ENCODE measurements around the gene FKBP1A. TPM values are rescaled to one million over a fixed set of nuclear protein-coding genes. Genes with fewer than 3 reads are reported as not detected.
A peak's percentile ranks its signal among the peaks of the same experiment; 100 is the strongest.

FKBP1A gene
- total RNA-seq, 1 donor from 2014 or later, result 242 TPM

GRCh38 chr20:1390581-1391403, 2.1 kb downstream of the FKBP1A start:
- DNase-seq (ENCODE audit: low spot score), result no peak
- intact Hi-C loops (cut with DNase I), result loop anchor here (5.0 kb wide), 1 partner anchor 63 kb away; the partner anchor contains the start of gene SDCBP2
- no peak for ATAC-seq

- intact Hi-C loops (cut with DNase I), result loop anchor here (5.0 kb wide), 1 partner anchor 63 kb away; the partner anchor contains the start of gene SDCBP2
- no peak for DNase-seq (ENCODE audit: low spot score)
- no peak for ATAC-seq
Observed at GRCh38 chr20:1389703-1390580, 2.9 kb downstream of the FKBP1A start.

- intact Hi-C loops (cut with DNase I), result no loop called here
- DNase-seq (ENCODE audit: low spot score) (no peak), ATAC-seq (no peak)
Observed at GRCh38 chr20:1388741-1389483, 3.9 kb downstream of the FKBP1A start.

- ATAC-seq (no peak), DNase-seq (ENCODE audit: low spot score) (no peak)
- intact Hi-C loops (cut with DNase I), result no loop called here
Observed at GRCh38 chr20:1388253-1388652, 4.6 kb downstream of the FKBP1A start.

- ATAC-seq, result no peak
- intact Hi-C loops (cut with DNase I), result no loop called here
Observed at GRCh38 chr20:1386323-1386722, 6.5 kb downstream of the FKBP1A start.

GRCh38 chr20:1383623-1384404, 9.0 kb downstream of the FKBP1A start:
- intact Hi-C loops (cut with DNase I), result no loop called here

More at GRCh38 chr20:1386323-1386722, 6.5 kb downstream of the FKBP1A start:
- DNase-seq (ENCODE audit: low spot score), result no peak

GRCh38 chr20:1382670-1383069, 10.2 kb downstream of the FKBP1A start:
- DNase-seq (ENCODE audit: low spot score) (no peak), ATAC-seq (no peak)
- intact Hi-C loops (cut with DNase I), result no loop called here

More at GRCh38 chr20:1383623-1384404, 9.0 kb downstream of the FKBP1A start:
- no peak for DNase-seq (ENCODE audit: low spot score)
- ATAC-seq, result no peak

- intact Hi-C loops (cut with DNase I), result no loop called here
- no peak for DNase-seq (ENCODE audit: low spot score)
Observed at GRCh38 chr20:1381753-1382591, 10.9 kb downstream of the FKBP1A start.

GRCh38 chr20:1378735-1379125, 14.1 kb downstream of the FKBP1A start:
- no peak for DNase-seq (ENCODE audit: low spot score)
- ATAC-seq, result no peak
- intact Hi-C loops (cut with DNase I), result no loop called here

More at GRCh38 chr20:1381753-1382591, 10.9 kb downstream of the FKBP1A start:
- ATAC-seq, result peak; percentile 10

- DNase-seq (ENCODE audit: low spot score) (no peak), ATAC-seq (no peak)
- intact Hi-C loops (cut with DNase I), result no loop called here
Observed at GRCh38 chr20:1377984-1378734, 14.7 kb downstream of the FKBP1A start.

- no peak for DNase-seq (ENCODE audit: low spot score)
- ATAC-seq, result no peak
- intact Hi-C loops (cut with DNase I), result no loop called here
Observed at GRCh38 chr20:1377341-1377871, 15.4 kb downstream of the FKBP1A start.

- intact Hi-C loops (cut with DNase I), result no loop called here
- DNase-seq (ENCODE audit: low spot score) (no peak), ATAC-seq (peak; percentile 57)
Observed at GRCh38 chr20:1376408-1377270, 16.2 kb downstream of the FKBP1A start.

- ATAC-seq (no peak), DNase-seq (ENCODE audit: low spot score) (no peak)
- intact Hi-C loops (cut with DNase I), result no loop called here
Observed at GRCh38 chr20:1376007-1376406, 16.8 kb downstream of the FKBP1A start.

- no peak for DNase-seq (ENCODE audit: low spot score)
- intact Hi-C loops (cut with DNase I), result no loop called here
- ATAC-seq, result peak; percentile 19
Observed at GRCh38 chr20:1375515-1375914, 17.3 kb downstream of the FKBP1A start.

GRCh38 chr20:1374246-1374645, 18.6 kb downstream of the FKBP1A start:
- DNase-seq (ENCODE audit: low spot score) (no peak), ATAC-seq (peak; percentile 43)
- intact Hi-C loops (cut with DNase I), result no loop called here

GRCh38 chr20:1373614-1374013, 19.2 kb downstream of the FKBP1A start:
- DNase-seq (ENCODE audit: low spot score) (no peak), ATAC-seq (no peak)
- intact Hi-C loops (cut with DNase I), result no loop called here
